Endothelial cell (in vitro differentiated cells): Measurements from ENCODE around the gene SDE2. TPM values are rescaled to one million over a fixed set of nuclear protein-coding genes. Genes with fewer than 3 reads are reported as not detected.
A peak's percentile ranks its signal among the peaks of the same experiment; 100 is the strongest.

ENCODE experiments used
- DNase-seq: peaks from one replicate; pipeline ENCODE4 v3.0.0; 2021; ENCODE audit warnings: low spot score
- H3K27ac Mint-ChIP-seq: one replicate; pipeline ENCODE4 v1.8.0; 2021; ENCODE audit warnings: mixed read lengths, inconsistent platforms; ENCODE audit not compliant: unreplicated experiment
- H3K27me3 Mint-ChIP-seq: one replicate; pipeline ENCODE4 v1.8.0; 2021; ENCODE audit warnings: mild to moderate bottlenecking, moderate library complexity, mixed read lengths, inconsistent platforms; ENCODE audit not compliant: unreplicated experiment
- H3K36me3 Mint-ChIP-seq: one replicate; pipeline ENCODE4 v1.8.0; 2021; ENCODE audit warnings: mild to moderate bottlenecking, low read depth, mixed read lengths, inconsistent platforms; ENCODE audit not compliant: unreplicated experiment
- H3K4me1 Mint-ChIP-seq: one replicate; pipeline ENCODE4 v1.8.0; 2021; ENCODE audit warnings: mild to moderate bottlenecking, mixed read lengths, inconsistent platforms; ENCODE audit not compliant: unreplicated experiment
- H3K4me3 Mint-ChIP-seq: one replicate; pipeline ENCODE4 v1.8.0; 2021; ENCODE audit warnings: mild to moderate bottlenecking, mixed read lengths, inconsistent platforms; ENCODE audit not compliant: unreplicated experiment
- H3K9me3 Mint-ChIP-seq: one replicate; pipeline ENCODE4 v1.8.0; 2021; ENCODE audit warnings: mixed read lengths, inconsistent platforms; ENCODE audit not compliant: unreplicated experiment
- total RNA-seq: library from RNA; stranded (reverse); fragmentation: NEBNext Ultra II Directional; extraction: Animal tissue kit (Norgen Biotek cat#: 25700); gene quantifications from one replicate; pipeline ENCODE4 v1.2.1, GENCODE V29; 2021; ENCODE audit not compliant: unreplicated experiment
- TF ChIP-seq, protein P1 (sequence below): fragments of 200-600 bp; sonication (generic); IDR thresholded peaks from one replicate; pipeline ENCODE4 v1.5.0; 2021; ENCODE audit warnings: antibody characterized with exemption; ENCODE audit not compliant: unreplicated experiment

SDE2 gene
- total RNA-seq, 1 donor from 2014 or later: 17.8 TPM

DNA sequence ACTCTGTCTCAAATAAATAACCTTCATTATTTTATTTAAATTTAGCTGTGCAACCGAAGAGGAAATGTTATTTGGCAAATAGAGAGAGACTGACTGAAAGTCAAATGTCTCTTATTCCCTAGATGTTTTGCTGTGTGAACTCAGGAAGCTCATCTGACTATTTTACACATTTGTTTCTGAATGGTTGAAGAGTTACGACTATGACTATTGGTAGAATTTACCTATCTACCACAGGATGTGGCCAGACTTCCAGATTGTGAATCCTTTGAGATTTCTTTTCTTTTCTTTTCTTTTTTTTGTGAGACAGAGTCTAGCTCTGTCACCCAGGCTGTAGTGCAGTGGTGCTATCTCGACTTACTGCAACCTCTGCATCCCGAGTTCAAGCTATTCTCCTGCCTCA lies 5.3 kb upstream of the SDE2 start:
- Mint-ChIP-seq H3K27ac (no peak overlapping the region), H3K4me3 (no peak overlapping the region), H3K4me1 (peaks cover 19% of the 10 kb centered on the region), H3K9me3 (no peaks in the 10 kb centered on the region), H3K27me3 (peaks cover 5% of the 10 kb centered on the region), H3K36me3 (no peaks in the 10 kb centered on the region)
- DNase-seq: no peak
- TF ChIP-seq, protein P1, sequence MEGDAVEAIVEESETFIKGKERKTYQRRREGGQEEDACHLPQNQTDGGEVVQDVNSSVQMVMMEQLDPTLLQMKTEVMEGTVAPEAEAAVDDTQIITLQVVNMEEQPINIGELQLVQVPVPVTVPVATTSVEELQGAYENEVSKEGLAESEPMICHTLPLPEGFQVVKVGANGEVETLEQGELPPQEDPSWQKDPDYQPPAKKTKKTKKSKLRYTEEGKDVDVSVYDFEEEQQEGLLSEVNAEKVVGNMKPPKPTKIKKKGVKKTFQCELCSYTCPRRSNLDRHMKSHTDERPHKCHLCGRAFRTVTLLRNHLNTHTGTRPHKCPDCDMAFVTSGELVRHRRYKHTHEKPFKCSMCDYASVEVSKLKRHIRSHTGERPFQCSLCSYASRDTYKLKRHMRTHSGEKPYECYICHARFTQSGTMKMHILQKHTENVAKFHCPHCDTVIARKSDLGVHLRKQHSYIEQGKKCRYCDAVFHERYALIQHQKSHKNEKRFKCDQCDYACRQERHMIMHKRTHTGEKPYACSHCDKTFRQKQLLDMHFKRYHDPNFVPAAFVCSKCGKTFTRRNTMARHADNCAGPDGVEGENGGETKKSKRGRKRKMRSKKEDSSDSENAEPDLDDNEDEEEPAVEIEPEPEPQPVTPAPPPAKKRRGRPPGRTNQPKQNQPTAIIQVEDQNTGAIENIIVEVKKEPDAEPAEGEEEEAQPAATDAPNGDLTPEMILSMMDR: no peak

DNA sequence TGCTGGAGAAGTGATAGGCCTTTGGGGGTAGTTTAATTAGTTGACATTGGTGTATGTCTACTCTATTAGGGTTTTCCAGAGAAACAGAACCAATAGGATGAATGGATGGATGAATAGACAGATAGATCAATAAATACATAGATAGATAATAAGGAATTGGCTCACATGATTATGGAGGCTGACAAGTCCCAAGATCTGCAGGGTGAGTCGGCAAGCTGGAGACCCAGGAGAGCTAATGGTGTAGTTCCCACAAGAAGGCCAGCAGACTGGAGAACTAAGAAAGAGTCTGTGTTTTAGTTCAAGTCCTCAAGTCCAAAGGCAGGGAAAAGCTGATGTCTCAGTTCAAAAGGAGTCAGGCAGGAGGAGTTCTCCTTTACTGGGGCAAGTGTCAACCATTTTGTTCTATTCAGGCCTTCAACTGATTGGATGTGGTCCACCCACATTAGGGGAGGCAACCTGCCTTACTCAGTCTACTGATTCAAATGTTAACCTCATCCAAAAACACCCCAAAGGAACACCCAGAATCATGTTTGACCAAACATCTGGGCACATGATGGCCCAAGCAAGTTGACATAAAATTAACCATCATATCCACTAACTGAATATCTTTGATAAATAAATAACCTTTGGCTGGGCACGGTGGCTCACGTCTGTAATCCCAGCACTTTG lies 4.5 kb upstream of the SDE2 start:
- peaks cover 24% of the 10 kb centered on the region for H3K4me1 Mint-ChIP-seq
- peak overlapping the region; percentile 32 for H3K27ac Mint-ChIP-seq
- no peak overlapping the region for H3K4me3 Mint-ChIP-seq
- H3K27me3 Mint-ChIP-seq: peaks cover 13% of the 10 kb centered on the region
- no peak for DNase-seq
- no peaks in the 10 kb centered on the region for H3K9me3 Mint-ChIP-seq
- H3K36me3 Mint-ChIP-seq: no peaks in the 10 kb centered on the region
- TF ChIP-seq, protein P1: no peak

DNA sequence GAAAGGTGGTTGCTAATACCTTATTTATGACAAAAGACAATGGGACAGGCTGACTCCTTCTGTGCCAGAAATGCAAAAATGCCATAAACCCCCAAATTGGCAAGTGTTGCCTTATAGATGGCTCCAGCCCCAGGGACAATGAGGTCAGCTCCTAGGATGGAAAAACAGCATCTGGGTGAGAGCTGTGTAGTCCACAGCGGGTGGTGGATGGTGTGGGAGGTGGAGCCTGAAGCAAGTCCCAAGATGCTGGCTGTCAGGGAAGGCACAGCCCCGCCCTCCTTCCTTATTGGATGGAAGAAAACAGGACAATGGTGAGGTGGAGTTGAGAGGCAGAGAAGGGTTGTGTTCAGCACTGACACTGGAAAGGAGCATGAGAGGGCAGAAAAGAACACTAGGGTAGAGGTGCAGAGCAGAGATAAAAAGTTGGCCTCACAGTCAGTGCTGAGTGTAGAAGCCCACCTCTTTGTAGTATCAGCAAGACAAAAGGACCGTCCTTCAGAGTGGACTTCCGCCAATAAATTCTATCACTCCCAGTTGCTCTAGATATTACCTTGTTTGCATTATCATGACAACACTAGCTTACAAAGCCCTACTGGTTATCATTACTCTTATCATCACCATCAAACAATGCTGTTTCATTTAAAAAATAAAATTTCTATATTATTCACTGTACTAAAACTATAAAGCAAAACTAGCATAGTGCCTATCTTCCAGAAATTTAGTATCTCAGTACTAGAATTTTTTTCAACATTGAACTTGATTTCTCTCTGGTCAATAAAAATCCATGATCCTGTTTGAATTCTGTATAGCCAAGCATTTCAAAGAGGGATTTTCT lies 3.7 kb upstream of the SDE2 start:
- TF ChIP-seq, protein P1: no peak
- Mint-ChIP-seq H3K4me3 (no peak overlapping the region), H3K27me3 (peaks cover 14% of the 10 kb centered on the region), H3K4me1 (peaks cover 29% of the 10 kb centered on the region), H3K27ac (peak overlapping the region; percentile 94), H3K36me3 (no peaks in the 10 kb centered on the region), H3K9me3 (no peaks in the 10 kb centered on the region)
- DNase-seq: peak; percentile 21

DNA sequence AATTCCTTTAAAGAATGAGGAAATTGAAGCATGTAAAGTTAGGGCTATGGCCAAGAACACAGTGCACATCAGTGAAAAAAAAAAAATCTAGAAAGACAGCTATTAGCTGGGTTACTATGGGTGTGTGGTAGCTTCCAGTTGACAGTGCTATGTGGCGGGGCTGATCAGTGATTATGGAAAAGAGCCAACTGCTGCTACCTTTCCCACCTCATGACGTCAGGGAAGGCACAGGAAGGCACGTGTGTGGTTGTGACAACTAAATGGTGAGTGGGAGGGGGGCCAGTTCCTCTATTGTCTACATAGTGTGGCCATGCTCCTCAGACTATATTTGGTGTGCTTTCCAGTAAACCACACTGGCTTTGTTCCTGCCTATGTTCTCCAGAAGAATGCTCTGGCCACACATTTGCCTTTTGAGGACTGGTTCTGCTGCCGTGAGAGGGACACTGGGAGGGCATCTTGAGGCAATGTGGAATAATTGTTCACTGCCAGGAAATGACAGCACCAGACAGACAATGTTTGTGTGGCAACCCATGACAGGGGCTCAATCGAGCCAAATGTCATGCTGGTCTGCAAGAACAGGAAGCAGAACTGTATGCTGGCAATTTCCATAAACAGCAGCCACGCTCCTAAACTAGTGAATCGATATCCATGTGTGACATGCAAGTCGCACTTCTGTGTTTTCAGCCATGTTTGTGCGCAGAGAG lies 3.0 kb upstream of the SDE2 start:
- DNase-seq: peak; percentile 15
- TF ChIP-seq, protein P1: no peak
- H3K27me3 Mint-ChIP-seq: peaks cover 14% of the 10 kb centered on the region
- peaks cover 34% of the 10 kb centered on the region for H3K4me1 Mint-ChIP-seq
- H3K27ac Mint-ChIP-seq: peak overlapping the region; percentile 94
- no peaks in the 10 kb centered on the region for H3K9me3 Mint-ChIP-seq
- H3K4me3 Mint-ChIP-seq: peak overlapping the region; percentile 26
- H3K36me3 Mint-ChIP-seq: no peaks in the 10 kb centered on the region
